AG20443 (cell line): Measurements from ENCODE around the gene EIPR1.
"Not testable (repeated sequence)": the region's sequence is repeated elsewhere in the genome, so short reads cannot be mapped to it uniquely, and the experiment has no call there.

Experiments
- DNase-seq: peaks from one replicate; pipeline ENCODE4 v3.0.0; 2012; ENCODE audit warnings: low spot score, mixed read lengths

Gene EIPR1

DNA sequence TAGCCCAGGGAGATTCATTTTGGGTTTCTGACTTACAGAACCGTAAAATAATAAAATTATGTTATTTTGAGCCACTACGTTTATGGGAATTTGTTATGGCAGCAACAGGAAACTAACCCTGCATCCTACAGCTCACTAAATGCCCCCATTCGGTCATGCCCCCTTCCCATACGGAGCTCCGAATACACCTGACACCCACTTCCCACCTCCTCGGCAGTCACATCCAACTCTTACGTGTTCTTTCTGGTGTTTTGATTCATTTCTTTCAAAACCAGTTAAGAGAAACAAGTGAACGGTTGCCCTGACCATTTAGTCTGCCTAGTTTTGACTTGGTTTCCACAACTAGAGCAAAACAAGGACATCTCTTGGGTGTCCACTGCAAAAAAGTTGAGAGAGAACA lies 19.7 kb downstream of the EIPR1 start:
- no peak for DNase-seq

DNA sequence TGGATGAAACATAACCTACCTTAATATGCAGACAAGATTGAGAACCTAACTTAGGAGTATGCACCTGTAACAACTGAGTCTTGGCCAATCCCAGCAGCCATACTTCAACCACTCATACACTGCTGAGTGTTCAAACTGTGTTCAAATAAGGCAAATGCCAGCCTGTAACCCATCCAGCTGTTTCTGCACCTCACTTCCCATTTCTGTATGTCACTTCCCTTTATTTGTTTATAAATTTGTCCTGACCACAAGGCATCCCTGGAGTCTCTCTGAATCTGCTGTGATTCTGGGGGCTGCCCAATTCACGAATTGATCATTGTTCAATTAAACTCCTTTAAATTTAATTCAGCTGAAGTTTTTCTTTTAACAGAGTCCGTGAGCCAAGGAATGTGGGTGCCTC lies 20.2 kb downstream of the EIPR1 start:
- DNase-seq = not testable (repeated sequence)

DNA sequence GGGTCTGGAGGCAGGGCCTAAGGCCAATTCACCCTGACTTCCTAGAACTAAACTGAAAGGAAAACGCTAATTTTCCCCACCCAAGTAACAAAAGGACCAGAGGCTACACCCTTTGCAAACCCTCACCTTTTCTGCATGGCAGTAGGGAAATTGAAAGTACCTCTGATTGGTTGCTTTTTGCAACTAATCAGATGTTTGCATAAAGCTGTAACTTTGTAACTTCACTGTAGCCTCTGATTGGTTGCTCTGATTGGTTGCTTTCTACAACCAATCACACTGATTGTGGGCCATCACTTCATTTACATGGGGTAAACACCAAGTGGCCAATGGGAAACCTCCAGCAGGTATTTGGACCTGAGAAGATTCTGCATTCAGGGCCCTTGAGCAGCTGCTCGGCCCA lies 20.8 kb downstream of the EIPR1 start:
- DNase-seq = no peak

GRCh38 chr2:3355951-3356569 lies 21.6 kb downstream of the EIPR1 start:
- DNase-seq = no peak

GRCh38 chr2:3354986-3355385 lies 22.6 kb downstream of the EIPR1 start:
- DNase-seq = no peak

- peak; percentile 66 for DNase-seq
Measured at GRCh38 chr2:3349211-3349693, 28.4 kb downstream of the EIPR1 start.

DNA sequence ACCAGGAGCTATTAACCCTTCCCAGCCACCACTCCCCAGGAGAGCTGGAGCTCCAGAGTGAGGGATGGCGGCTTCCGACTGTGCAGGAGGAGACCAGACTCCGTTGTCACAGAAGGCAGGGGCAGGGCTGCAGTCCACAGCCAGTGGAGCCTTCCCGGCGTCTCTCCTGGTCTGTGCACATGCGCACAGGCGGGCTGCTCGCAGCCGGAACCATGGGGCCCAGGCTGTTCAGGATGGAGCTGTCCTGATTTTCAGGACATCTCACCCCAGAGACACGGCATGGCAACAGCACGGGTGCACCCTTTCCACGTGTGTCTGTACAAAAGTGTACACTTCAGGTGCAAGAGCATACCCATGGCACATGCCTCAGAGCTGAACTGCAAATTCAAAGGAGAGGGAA lies 28.9 kb downstream of the EIPR1 start:
- DNase-seq = peak; percentile 56

DNA sequence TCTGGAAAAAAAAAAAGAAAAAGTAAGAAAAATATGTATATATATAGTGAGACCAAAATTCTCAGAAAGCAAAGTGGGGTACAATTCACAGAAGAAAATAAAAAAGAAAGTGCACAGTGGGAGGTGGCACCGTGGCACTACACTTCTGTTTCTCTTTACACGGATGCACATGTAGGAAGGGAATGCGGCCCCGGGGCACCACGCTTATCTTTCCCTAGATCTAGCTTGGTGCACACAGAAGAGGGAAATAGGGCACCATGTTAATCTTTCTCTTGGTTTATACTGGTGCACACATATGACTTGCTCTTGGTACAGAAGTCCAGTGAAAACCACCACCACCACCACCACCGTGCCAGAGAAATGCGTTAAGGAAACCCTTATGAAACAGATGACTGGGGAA lies 32.0 kb downstream of the EIPR1 start:
- no peak for DNase-seq

DNA sequence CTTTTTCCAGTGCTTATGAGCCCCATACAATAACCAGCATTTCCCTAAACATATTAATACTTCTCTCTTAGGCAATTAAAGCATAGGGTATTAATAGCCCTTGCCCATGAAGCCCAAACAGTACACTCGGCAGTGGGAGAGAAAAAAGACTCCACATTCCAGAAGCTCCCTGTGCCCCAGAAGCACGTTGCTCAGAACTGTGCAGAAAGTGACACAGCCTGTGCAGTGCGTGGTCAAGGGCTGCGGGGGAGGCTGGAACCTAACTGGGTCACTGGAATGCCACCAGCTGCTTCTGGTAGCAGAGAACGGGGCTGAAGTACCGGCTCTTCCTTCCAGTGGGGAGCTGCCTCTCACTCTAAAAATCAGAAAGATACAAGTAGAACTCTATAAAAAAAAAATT lies 32.7 kb downstream of the EIPR1 start:
- DNase-seq = no peak

- no peak for DNase-seq
Measured at GRCh38 chr2:3343012-3343411, 34.6 kb downstream of the EIPR1 start.

DNA sequence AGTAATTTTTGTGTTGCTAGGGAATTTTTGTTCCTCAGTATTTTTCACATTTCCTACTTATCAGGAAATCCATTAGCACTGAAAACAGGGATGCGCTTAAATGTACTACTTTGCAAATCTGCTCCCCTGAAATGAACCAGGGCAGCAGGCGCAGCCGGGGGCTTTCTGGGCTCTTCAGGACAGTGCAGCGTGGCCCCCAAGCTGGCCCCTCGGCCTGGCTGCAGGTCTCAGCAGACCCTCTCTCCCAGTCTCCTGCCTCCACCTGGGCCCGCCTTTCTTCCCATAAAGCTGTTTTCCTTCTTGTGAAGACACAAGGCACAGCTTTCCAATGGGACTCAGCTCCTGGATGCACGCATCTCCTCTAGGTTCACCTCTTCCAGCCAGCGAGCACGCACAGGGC lies 35.3 kb downstream of the EIPR1 start:
- DNase-seq = no peak

- no peak for DNase-seq
Measured at GRCh38 chr2:3341336-3341735, 36.3 kb downstream of the EIPR1 start.

DNA sequence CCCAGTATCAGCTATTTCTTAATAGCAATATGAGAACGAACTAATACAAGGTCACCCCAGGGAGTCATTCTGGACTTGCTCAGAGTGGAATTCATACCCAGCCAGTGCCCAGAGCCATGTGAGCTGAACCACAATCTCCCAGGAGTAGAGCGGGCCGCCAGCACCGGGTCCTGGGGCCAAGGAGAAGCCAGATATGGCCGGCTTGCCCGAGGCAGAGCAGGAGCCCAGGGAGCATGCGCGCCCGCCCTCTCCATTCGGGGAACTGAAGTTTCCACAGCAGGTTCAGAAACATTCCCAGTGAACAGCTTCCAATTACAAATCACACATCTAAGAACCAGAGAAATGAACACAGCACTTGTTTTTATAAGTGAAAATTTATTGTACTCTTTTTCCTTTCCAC lies 37.5 kb downstream of the EIPR1 start:
- no peak for DNase-seq

GRCh38 chr2:3338340-3338739 lies 39.3 kb downstream of the EIPR1 start:
- DNase-seq = no peak

DNA sequence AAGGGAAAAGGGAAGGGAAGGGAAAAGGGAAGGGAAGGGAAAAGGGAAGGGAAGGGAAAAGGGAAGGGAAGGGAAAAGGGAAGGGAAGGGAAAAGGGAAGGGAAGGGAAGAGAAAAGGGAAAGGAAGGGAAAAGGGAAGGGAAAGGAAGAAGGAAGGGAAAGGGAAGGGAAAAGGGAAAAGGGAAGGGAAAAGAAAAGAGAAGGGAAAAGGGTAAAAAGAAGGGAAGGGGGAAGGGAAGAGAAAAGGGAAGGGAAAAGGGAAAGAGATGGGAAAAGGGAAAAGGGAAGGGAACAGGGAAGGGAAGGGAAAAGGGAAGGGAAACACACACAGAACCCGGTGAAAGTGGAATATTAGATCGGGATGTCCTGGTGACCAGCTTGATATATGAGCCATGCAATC lies 40.8 kb downstream of the EIPR1 start:
- no peak for DNase-seq

GRCh38 chr2:3334392-3335345 lies 42.9 kb downstream of the EIPR1 start:
- no peak for DNase-seq

GRCh38 chr2:3332133-3332532 lies 45.5 kb downstream of the EIPR1 start:
- no peak for DNase-seq

DNA sequence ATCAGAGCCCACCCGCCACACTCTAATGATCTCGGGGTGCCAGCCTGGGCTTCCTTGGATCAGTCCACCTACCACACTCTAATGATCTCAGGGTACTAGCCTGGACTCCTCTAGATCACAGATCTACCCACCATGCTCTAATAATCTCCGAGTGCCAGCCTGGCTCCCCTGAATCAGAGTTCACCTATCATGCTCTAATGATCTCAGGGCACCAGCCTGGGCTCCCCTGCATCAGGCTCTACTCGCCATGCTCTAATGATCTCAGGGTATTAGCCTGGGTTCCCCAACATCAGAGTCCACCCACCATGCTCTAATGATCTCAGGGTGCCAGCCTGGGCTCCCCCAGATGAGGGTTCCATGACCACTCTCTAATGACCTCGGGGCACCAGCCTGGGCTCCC lies 48.1 kb downstream of the EIPR1 start:
- no peak for DNase-seq

DNA sequence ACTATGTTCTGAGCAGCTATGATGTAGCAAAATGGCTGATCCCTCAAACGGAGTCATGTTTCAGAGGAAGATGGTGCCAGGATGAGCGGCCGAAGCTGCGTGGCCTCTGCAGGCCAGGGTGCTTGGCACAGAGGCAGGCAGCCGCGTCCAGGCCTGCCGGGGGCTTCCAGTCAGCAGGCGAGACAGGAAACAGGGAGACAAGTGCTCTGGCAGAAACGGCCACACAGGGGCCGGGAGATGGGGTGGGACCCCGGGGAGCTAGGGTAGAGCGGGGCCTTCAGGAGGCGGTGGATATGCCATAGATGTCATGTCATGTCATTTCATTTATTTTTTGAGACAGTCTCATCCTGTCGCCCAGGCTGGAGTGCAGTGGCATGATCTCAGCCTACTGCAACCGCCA lies 50.7 kb downstream of the EIPR1 start:
- no peak for DNase-seq

- no peak for DNase-seq
Measured at GRCh38 chr2:3326182-3326537, 51.5 kb downstream of the EIPR1 start.

GRCh38 chr2:3325458-3326181 lies 52.0 kb downstream of the EIPR1 start:
- no peak for DNase-seq

DNA sequence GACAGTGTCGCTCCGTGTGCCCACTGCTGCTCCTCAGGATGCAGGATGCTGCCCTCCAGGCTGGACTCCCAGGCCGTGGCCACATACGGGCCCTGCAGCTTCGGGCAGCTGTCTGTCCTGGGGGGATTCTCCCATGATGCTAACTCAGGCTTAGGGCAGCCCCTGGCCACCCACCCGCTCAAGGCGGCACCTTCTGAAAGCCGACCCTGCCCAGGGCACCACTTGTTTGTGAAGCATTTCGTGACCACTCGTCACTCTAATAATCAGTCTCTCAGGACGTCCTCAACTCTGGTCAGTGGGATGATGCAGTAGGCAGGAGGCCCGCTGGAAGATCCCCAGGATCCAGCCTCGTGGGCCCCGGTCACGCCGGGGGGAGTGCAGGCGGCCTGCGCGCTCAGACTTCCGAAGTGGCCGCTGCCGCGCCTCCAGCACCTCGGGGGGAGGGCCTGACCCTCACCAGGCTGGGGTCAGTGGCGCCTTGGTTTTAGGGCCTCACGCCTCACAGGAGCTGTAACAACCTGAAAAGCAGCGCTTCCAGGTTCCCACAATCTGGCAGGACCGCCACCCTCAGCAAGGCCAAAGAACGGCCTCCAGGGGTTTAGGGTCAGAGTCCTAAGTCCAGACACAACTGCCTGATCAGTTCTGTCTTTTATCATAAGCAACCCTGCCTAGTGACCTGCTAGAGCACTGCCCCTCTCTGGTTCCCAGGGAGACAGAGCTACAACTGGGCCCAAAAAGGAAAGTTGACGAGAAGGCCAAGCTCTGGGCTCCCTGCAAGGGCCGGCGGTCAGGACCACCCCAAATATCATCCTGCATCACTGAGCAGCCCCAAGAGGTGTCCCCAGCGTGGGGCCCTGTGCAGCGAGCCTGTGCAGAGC lies 53.0 kb downstream of the EIPR1 start:
- DNase-seq = no peak
